IMR-90 (cell line): ENCODE measurements around the gene MSX1. TPM values are rescaled to one million over a fixed set of nuclear protein-coding genes. Genes with fewer than 3 reads are reported as not detected.

Source experiments
- ATAC-seq: fragments of 200-7000 bp; cut with Tn5 transposase; 2 replicates; pipeline ENCODE4 v1.9.1; 2020; ENCODE audit warnings: low read depth, mild to moderate bottlenecking, moderate library complexity
- BruUV-seq: library from RNA; stranded (reverse); fragments of 400-500 nt; replicated peaks from 2 replicates; lab custom pipeline; 2021; lab: Mats Ljungman, UMichigan
- CTCF ChIA-PET: fragments of 300-600 bp; formaldehyde crosslinking; extraction: SDS; loops from one replicate; lab custom pipeline; 2021; ENCODE audit warnings: antibody characterized with exemption; lab: Yijun Ruan, JAX
- POLR2A ChIA-PET: fragments of 300-600 bp; sonication (Branson Sonifier 250); formaldehyde crosslinking; loops from one replicate; lab custom pipeline; 2022; ENCODE audit warnings: antibody characterized with exemption; ENCODE audit not compliant: unreplicated experiment; lab: Charles Lee
- DNase-seq: peaks from one replicate; pipeline ENCODE4 v3.0.0; 2013
- H2AFZ ChIP-seq: replicated peaks from 2 replicates; pipeline ENCODE3; 2013; ENCODE audit warnings: low read length, mild to moderate bottlenecking; ENCODE audit not compliant: poor library complexity
- H2AK5ac ChIP-seq: 2 replicates; pipeline ENCODE4 v1.6.1; 2013; ENCODE audit warnings: low read depth, low read length, inconsistent platforms
- H2AK9ac ChIP-seq: replicated peaks from 2 replicates; pipeline ENCODE3; 2013; ENCODE audit warnings: mild to moderate bottlenecking, low read depth, low read length, moderate library complexity; ENCODE audit not compliant: poor library complexity
- H2BK120ac ChIP-seq: 2 replicates; pipeline ENCODE4 v1.6.1; 2013; ENCODE audit warnings: low read depth, low read length, inconsistent platforms
- H2BK15ac ChIP-seq: 3 replicates; pipeline ENCODE4 v1.6.1; 2013; ENCODE audit warnings: low read depth, low read length, inconsistent platforms
- H2BK20ac ChIP-seq: 2 replicates; pipeline ENCODE4 v1.6.1; 2013; ENCODE audit warnings: low read depth, mild to moderate bottlenecking, inconsistent platforms, low read length, moderate library complexity
- H2BK5ac ChIP-seq: 2 replicates; pipeline ENCODE4 v1.6.1; 2013; ENCODE audit warnings: mild to moderate bottlenecking, low read depth, low read length, inconsistent platforms; ENCODE audit not compliant: poor library complexity, severe bottlenecking
- H3K14ac ChIP-seq: replicated peaks from 2 replicates; pipeline ENCODE4 v1.6.1; 2013; ENCODE audit warnings: low read depth, low read length, inconsistent platforms
- H3K18ac ChIP-seq: 2 replicates; pipeline ENCODE4 v1.6.1; 2013; ENCODE audit warnings: low read depth, low read length, control low read depth
- H3K23ac ChIP-seq: 2 replicates; pipeline ENCODE4 v1.6.1; 2013; ENCODE audit warnings: low read depth, low read length, inconsistent platforms
- H3K27ac ChIP-seq: 2 replicates; pipeline ENCODE4 v1.5.1; 2013; ENCODE audit warnings: mild to moderate bottlenecking, control low read depth, low read length; ENCODE audit not compliant: insufficient read depth
- H3K27me3 ChIP-seq: 2 replicates; pipeline ENCODE4 v1.6.1; 2013; ENCODE audit warnings: low read length; ENCODE audit not compliant: control insufficient read depth, insufficient read depth
- H3K36me3 ChIP-seq: 2 replicates; pipeline ENCODE4 v1.6.1; 2013; ENCODE audit warnings: low read length, mixed read lengths; ENCODE audit not compliant: control insufficient read depth, insufficient read depth
- H3K4ac ChIP-seq: 2 replicates; pipeline ENCODE4 v1.6.1; 2013; ENCODE audit warnings: low read depth, low read length, inconsistent platforms
- H3K4me1 ChIP-seq: 2 replicates; pipeline ENCODE4 v1.6.1; 2013; ENCODE audit warnings: low read length, mixed read lengths; ENCODE audit not compliant: control insufficient read depth, insufficient read depth
- H3K4me2 ChIP-seq: 2 replicates; pipeline ENCODE4 v1.6.1; 2013; ENCODE audit warnings: low read depth, mild to moderate bottlenecking, control low read depth, low read length, moderate library complexity
- H3K4me3 ChIP-seq: 2 replicates; pipeline ENCODE4 v1.5.1; 2013; ENCODE audit warnings: low read depth, mild to moderate bottlenecking, control low read depth, low read length, moderate library complexity; ENCODE audit not compliant: insufficient read depth
- H3K56ac ChIP-seq: 2 replicates; pipeline ENCODE4 v1.6.1; 2013; ENCODE audit warnings: low read length, inconsistent platforms; ENCODE audit not compliant: insufficient read depth; ENCODE audit errors: extremely low read depth
- H3K79me1 ChIP-seq, 2 experiments: 2 replicates each; pipeline ENCODE4 v1.6.1; 2013; ENCODE audit warnings: low read length in 2 of 2, inconsistent platforms in 1 of 2, low read depth in 1 of 2
- H3K9ac ChIP-seq: 2 replicates; pipeline ENCODE4 v1.6.1; 2013; ENCODE audit warnings: low read depth, low read length, control low read depth
- H3K9me1 ChIP-seq: 2 replicates; pipeline ENCODE4 v1.6.1; 2013; ENCODE audit warnings: low read length, inconsistent platforms; ENCODE audit not compliant: insufficient read depth
- H3K9me3 ChIP-seq: 2 replicates; pipeline ENCODE4 v1.6.1; 2013; ENCODE audit warnings: low read length; ENCODE audit not compliant: control insufficient read depth, insufficient read depth
- H4K20me1 ChIP-seq: 2 replicates; pipeline ENCODE4 v1.6.1; 2013; ENCODE audit warnings: low read length, inconsistent platforms; ENCODE audit not compliant: insufficient read depth
- H4K5ac ChIP-seq: 2 replicates; pipeline ENCODE4 v1.6.1; 2013; ENCODE audit warnings: mild to moderate bottlenecking, low read depth, low read length, control low read depth
- H4K8ac ChIP-seq, 2 experiments: 2 replicates each; pipeline ENCODE4 v1.6.1; 2013; ENCODE audit warnings: low read depth in 2 of 2, low read length in 2 of 2, control low read depth in 1 of 2, inconsistent platforms in 1 of 2
- H4K91ac ChIP-seq: 2 replicates; pipeline ENCODE4 v1.6.1; 2013; ENCODE audit warnings: low read depth, low read length, inconsistent platforms; ENCODE audit not compliant: insufficient read depth
- BHLHE40 ChIP-seq: fragments of 150-350 bp; IDR thresholded peaks from 2 replicates; pipeline ENCODE4 v1.6.1; 2016; ENCODE audit warnings: mild to moderate bottlenecking, low read depth, low read length
- MAFK ChIP-seq: IDR thresholded peaks from 2 replicates; pipeline ENCODE4 v1.6.1; 2012; ENCODE audit warnings: low read depth, low read length, improper control_type of control experiment
- SMC3 ChIP-seq: fragments of 150-350 bp; IDR thresholded peaks from 2 replicates; pipeline ENCODE4 v1.6.1; 2016; ENCODE audit warnings: low read depth, mild to moderate bottlenecking, antibody characterized with exemption, low read length, moderate library complexity
- USF2 ChIP-seq: fragments of 150-350 bp; IDR thresholded peaks from 2 replicates; pipeline ENCODE4 v1.6.1; 2017; ENCODE audit warnings: mild to moderate bottlenecking, antibody characterized with exemption, low read length, low read depth
- WGBS, 2 experiments: methylation state at CpG; one replicate each; pipeline versions ENCODE4 v1.1.5 to v1.1.7; 2013; ENCODE audit warnings: missing lambda C conversion rate in 2 of 2; ENCODE audit not compliant: insufficient read length in 1 of 2; ENCODE audit errors: extremely low coverage in 2 of 2; 5-methylcytosine and 5-hydroxymethylcytosine counted together
- dilution Hi-C: fragments of 300-500 bp; cut with HindIII; formaldehyde crosslinking; loops from one replicate; pipeline ENCODE4 v1.14.3; 2018; ENCODE audit warnings: low sequenced_read_pairs; ENCODE audit not compliant: unreplicated experiment
- in situ Hi-C: fragments of 300-500 bp; cut with MboI; formaldehyde crosslinking; loops from 3 replicates; pipeline ENCODE4 v1.14.3; 2019; ENCODE audit warnings: low sequenced_read_pairs, inconsistent platforms, mixed read lengths
- intact Hi-C: fragments of 100-400 bp; cut with micrococcal nuclease; formaldehyde crosslinking; loops from 2 replicates; pipeline ENCODE4 v1.10.0; 2022
- polyA plus RNA-seq, 3 experiments: library from polyadenylated mRNA; depleted of rRNA; stranded (reverse); fragments of >200 nt; gene quantifications; 2 replicates each; pipeline ENCODE4 v1.2.3, GENCODE V29; 2012; ENCODE audit warnings: low replicate concordance in 1 of 3
- total RNA-seq: library from RNA; depleted of rRNA; stranded (reverse); fragments of >200 nt; gene quantifications from 2 replicates; pipeline ENCODE4 v1.2.3, GENCODE V29; 2012

Gene MSX1
- total and polyA plus RNA-seq, 2 of the 4 experiments (the other 2 are of a cell fraction) = 1.1 to 3.9 TPM

- no peak overlapping the region for H4K8ac ChIP-seq
- POLR2A ChIA-PET = no interaction called here
- H4K20me1 ChIP-seq = peaks cover 4% of the 10 kb centered on the region; the same call in 1 of the 2 replicates
- no peak overlapping the region; the same call in 1 of the 2 replicates for H3K4me2 ChIP-seq
- no peaks in the 10 kb centered on the region for H3K36me3 ChIP-seq
- no peak overlapping the region for H3K18ac ChIP-seq
- H3K14ac ChIP-seq = no peak overlapping the region
- peaks cover 3% of the 10 kb centered on the region; the same call in 1 of the 2 replicates for H3K9me1 ChIP-seq
- no peak overlapping the region for H3K23ac ChIP-seq
- H2AK9ac ChIP-seq = no peak overlapping the region
- no peak overlapping the region for H3K9ac ChIP-seq
- TF ChIP-seq MAFK = no peak
- TF ChIP-seq SMC3 = no peak
- no peak for TF ChIP-seq BHLHE40
- TF ChIP-seq USF2 = no peak
- no peak overlapping the region for H2BK20ac ChIP-seq
- no peak overlapping the region for H4K5ac ChIP-seq
- H3K27ac ChIP-seq = no peak overlapping the region
- H3K27me3 ChIP-seq = peaks cover 90% of the 10 kb centered on the region
- in situ Hi-C loops (no loop called here), intact Hi-C loops (no loop called here), dilution Hi-C loops (no loop called here)
- no peak overlapping the region for H2AFZ ChIP-seq
- WGBS, 2 experiments = 0% methylated on average over 5 of the region's 46 CpGs; no CpG with 5 or more reads in 1 of the 2 experiments
- no peak overlapping the region for H2BK15ac ChIP-seq
- BruUV-seq = no TSS peak
- no peak overlapping the region for H2AK5ac ChIP-seq
- no peak for DNase-seq
- no peak overlapping the region for H3K4ac ChIP-seq
- H2BK120ac ChIP-seq = no peak overlapping the region
- H3K4me1 ChIP-seq = no peaks in the 10 kb centered on the region
- no peak overlapping the region for H2BK5ac ChIP-seq
- ATAC-seq = no peak
- no peak overlapping the region for H3K4me3 ChIP-seq
- no peak overlapping the region for H4K91ac ChIP-seq
- H3K79me1 ChIP-seq = no peaks in the 10 kb centered on the region
- CTCF ChIA-PET = interaction anchor here (1.6 kb wide), 1 partner anchor 8 kb away, joined by 3 read pairs; no protein-coding TSS in a partner anchor
- H3K56ac ChIP-seq = no peak overlapping the region
- H3K9me3 ChIP-seq = no peaks in the 10 kb centered on the region; the same call in 1 of the 2 replicates
These were observed 12.3 kb downstream of the MSX1 start for GRCh38 chr4:4871573-4872313.
